NCI-H226 (cell line): ENCODE measurements around the gene RNPEPL1.

Source experiments
- DNase-seq: peaks from one replicate; pipeline ENCODE4 v3.0.0-alpha.2; 2015

The RNPEPL1 gene

DNA sequence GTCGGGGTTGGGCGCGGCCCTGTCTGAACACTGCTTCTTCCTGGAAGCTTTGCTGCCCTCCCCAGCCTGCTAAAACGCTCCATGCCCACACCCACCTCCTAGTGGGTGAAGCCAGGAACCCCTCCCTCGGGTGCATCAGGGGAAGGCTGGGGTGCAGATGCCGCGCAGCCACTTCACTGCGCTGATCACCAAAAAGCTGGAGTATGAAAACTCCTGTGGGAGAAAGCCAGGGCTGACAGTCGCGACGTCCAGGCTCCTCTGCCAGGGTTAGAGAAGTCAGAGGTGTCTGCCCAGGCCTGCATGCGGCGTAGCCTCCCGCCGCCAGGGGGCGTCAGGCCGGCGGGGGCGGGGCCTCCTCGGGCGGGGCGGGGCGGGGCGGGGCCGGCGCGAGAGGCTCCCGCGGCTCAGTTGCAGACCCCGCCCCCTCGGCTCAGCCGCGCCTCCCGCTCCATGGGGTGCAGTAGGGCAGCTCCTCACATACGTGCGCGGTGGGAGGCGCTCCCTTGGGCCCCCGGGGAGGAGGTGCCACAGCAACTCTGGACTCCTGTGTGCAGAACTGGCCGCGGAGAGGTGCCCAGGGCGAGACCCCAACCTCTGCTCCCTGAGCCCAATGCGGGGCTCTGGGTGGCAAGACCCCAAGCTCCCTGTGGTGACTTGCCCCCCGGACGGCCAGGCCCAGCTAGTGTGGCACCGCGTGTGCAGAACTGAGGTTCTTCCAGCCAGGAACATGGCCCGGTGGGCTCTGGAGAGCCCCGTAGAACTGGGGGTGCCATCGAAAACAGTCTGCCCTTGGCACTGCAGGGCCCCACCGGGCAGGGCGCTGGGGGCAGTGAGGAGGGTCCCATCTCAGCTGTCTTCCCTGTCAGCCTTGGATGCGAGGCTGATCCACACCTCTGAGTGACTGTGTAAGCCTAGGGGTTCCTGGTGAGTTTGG lies 1.8 kb upstream of the RNPEPL1 start:
- peak; percentile 89 for DNase-seq

DNA sequence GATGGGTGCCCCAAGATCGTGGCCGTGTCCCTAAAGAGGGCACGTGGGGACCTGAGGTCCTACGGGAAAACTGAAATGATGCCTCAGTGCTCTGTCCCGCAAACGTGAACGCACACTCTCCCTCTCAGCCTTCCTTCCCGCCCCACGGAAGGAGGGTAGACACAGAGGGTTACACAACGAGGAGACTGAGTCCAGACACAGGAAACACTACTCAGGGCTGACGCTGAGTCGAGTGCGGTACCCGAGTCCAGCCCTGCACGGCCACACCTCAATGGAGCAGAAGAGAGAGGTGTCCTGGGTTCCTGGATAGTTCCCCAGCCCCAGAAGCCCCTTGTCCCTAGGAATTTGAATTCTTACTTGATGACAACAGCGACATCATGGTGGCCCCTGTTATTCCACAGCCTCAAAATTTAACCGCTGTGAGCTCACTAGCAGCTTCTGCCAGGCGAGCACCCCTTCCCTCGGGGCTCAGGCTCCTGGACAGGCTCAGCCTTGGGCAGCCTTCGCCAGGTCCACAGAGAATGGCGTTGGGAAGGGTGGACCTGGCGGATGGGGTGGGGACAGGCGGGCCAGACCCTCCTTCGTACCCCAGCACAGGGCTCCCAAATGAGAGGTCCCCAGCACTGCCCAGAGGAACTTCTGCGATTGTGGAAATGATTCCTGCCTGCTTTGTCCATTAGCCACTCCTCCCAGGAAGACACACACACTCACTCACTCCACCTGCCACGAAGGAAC lies 980 bp upstream of the RNPEPL1 start:
- DNase-seq = no peak

DNA sequence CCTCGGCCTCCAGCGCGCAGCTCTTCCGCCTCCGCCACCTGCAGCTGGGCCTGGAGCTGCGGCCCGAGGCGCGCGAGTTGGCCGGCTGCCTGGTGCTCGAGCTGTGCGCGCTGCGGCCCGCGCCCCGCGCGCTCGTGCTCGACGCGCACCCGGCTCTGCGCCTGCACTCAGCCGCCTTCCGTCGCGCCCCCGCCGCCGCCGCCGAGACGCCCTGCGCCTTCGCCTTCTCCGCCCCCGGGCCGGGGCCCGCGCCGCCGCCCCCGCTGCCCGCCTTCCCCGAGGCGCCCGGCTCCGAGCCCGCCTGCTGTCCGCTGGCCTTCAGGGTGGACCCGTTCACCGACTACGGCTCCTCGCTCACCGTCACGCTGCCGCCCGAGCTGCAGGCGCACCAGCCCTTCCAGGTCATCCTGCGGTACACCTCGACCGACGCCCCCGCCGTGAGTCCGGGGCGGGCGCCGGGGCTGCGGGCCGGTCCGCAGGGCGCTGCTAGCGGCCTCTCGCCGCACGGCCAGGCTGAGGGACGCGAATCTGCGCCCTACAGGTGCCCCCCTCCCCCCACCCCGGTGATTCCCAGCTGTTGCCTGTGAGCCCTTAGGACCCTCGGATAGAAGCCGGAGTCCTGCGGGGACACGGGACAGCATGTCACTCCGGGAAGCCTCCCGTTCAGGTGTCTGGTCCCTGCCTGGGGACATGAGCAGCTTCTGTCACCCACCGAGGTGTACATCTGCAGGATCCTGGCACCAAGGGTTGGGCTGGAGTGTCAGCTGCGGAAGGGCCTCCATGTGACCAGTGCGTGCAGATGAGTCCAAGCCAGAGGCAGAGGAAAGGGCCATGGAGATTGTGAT lies 616 bp downstream of the RNPEPL1 start:
- peak; percentile 58 for DNase-seq

- DNase-seq = no peak
Observed at GRCh38 chr2:240569523-240569997, 1.3 kb downstream of the RNPEPL1 start.

DNA sequence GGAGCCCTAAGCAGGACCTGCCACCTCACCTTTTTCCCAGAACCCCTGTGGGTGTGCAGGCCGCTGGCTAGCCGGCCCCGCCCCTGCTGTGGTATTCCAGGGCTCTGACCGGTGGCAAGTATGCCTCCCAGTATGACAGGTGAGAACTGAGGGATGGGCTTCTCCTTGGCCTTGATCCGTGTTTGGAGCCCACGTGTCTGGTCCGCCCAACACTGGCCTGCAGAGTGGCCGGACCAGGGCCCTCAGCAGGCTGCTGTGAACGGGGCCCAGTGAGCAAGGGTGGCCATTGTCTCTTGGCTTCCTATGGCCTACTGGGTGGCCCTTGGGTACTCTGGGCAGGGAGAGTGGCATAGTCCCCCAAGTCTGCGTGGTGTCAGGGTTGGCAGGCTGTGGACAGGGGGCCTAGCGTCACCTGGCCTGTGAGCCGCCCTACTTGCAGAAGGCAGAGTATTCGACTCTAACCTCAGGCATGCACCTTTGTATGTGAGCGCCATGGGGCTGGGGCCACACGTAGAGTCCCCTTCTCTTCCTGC lies 1.8 kb downstream of the RNPEPL1 start:
- DNase-seq = no peak

DNA sequence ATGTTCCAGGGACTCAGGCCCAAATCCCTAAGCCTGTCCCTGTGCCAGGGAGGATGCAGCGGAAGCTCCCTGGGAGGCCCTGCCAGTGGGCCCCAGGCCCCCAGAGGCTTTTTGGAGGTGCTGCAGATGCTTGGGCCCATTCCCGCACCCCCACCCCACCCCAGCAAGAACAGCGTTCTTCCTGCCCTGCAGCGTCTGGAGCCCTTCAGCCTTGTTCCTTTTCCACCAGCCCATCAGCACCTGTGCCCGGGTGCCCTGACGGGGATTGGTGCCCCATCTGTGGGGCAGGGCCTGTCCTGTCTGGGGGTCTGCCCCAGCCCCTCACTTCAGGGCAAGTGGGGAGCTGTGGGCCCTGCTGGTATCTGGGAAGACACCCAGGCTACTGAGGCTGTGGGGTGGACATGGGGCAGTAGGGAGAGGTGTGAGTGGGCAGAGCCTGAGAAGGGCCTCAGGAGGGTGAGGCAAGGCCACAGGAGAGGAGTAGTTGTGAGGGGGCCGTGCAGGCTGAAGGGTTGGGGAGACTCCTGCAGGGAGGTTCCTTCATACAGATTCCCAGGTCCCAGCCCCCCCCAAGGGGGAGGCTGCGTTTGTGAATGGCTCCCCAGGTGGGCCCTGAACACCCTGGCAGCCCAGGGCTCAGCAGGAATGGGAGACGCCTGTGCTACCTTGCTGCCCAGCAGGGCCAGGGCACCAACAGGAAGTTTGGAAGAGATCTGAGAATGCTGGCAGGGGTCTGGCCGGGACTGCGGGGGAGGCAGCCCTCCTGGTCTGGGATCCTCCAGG lies 2.4 kb downstream of the RNPEPL1 start:
- no peak for DNase-seq

GRCh38 chr2:240571314-240571973 lies 3.2 kb downstream of the RNPEPL1 start:
- DNase-seq = no peak

DNA sequence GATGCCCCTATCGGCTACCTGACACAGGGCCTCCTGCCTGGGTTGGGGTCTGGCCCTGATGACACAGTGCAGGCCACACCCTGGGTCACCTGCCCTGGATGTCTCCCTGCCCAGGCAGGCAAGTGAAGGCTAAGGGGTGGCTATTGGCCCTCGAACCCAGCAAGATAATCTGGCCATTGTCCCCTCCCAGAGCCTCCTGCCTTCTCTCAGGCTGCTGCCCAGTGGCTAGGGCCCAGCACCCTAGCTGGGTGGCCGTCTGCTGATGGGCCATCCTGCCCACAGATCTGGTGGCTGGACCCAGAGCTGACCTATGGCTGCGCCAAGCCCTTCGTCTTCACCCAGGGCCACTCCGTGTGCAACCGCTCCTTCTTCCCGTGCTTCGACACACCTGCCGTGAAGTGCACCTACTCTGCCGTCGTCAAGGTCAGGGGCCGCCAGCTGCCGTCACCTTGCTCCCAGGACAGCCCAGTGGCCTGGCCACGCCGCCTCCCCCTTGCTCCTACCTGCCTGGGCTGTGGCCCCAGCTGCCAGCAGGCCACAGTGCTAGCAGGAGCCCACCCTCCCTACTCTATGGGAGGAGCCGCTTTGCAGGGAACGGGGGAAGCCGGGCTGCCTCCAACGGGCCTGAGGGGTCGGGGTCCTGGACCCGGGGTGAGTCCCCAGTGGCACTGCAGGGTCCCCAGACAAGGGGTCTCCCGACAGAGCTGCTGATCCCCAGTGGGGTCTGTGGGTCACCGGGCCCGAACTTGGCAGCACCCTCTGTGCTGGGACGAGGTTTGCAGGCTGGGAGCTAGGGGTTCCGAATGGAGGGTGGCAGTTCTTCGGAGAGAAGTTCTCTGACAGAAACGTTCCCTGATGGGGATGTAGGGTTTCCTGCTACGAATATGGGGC lies 4.1 kb downstream of the RNPEPL1 start:
- DNase-seq = no peak

DNA sequence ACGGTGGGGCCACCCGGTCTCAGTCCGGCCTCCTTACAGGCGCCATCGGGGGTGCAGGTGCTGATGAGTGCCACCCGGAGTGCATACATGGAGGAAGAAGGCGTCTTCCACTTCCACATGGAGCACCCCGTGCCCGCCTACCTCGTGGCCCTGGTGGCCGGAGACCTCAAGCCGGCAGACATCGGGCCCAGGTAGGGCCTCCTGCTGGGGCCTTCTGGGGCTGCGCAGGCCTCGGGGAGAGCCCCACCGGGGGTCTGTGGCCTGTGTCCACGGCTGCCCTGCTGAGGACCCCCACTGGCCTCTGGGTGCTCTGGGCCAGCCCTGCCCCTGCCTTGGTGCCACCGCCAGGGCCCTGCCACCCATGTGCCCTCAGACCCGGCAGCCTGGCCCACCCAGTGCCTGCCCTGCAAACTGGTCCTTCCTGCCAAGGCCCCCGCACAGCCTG lies 4.8 kb downstream of the RNPEPL1 start:
- DNase-seq = no peak

DNA sequence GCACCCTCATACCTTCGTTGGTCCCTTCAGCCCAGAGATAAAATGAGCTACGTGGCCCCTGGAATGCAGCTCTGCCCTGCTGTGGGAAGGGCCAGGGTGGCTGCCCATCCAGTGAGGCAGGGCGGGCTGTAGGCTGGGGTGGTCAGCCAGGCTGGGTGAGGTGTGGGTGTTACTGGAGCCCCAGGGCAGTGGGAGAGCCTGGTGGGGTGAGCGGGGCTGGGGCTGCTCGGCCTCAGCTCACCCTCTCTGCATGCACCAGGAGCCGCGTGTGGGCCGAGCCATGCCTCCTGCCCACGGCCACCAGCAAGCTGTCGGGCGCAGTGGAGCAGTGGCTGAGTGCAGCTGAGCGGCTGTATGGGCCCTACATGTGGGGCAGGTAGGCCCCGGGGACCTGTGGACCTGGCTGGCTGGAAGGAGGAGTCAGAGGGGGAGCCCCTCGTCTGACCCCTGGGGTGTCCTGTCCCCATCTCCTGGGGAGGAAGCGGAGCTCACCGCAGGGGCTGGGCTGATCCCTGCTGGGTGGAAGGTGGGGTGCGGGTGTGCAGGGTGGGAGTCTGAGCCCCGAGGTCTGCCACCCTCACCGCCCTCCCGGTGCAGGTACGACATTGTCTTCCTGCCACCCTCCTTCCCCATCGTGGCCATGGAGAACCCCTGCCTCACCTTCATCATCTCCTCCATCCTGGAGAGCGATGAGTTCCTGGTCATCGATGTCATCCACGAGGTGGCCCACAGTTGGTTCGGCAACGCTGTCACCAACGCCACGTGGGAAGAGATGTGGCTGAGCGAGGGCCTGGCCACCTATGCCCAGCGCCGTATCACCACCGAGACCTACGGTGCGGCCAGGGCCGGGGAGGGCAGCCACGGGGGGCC lies 5.5 kb downstream of the RNPEPL1 start:
- no peak for DNase-seq

- DNase-seq = no peak
Observed at GRCh38 chr2:240574386-240575100, 6.3 kb downstream of the RNPEPL1 start.

DNA sequence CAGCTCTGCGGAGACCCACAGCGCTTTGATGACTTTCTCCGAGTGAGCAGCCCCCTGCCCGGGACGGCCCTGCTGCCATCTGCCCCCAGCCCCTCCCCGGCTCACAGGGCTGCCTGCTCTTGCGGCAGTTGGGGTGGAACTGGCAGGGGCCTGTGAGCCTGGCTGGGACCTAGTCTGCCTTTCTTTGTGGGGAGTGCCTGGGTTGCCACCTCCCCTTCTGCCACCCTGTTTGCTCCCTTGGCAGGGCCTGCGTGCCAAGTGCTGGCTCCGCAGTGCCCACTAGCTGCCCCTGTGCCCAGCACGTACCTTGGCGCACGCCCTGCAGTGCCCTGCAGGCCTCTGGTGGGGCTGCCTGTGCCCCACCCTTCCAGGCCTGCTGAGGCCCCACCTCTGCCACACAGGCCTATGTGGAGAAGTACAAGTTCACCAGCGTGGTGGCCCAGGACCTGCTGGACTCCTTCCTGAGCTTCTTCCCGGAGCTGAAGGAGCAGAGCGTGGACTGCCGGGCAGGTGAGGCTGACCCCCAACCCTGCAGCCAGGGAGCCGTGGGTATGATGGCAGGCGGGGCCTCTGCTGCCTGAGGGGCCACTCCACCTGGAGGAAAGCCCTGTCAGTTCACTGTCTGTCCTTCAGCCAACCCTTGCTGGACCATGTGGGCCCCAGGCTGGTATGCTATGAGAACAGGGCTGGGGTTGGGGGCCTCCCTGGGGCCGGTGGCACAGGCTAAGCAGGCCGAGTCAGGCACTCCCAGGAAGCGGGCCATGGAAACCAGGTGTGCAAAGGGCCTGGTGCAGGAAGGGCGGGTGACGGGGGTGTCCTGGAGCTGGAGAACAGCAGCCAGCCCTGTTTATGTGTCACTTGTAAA lies 7.0 kb downstream of the RNPEPL1 start:
- no peak for DNase-seq

DNA sequence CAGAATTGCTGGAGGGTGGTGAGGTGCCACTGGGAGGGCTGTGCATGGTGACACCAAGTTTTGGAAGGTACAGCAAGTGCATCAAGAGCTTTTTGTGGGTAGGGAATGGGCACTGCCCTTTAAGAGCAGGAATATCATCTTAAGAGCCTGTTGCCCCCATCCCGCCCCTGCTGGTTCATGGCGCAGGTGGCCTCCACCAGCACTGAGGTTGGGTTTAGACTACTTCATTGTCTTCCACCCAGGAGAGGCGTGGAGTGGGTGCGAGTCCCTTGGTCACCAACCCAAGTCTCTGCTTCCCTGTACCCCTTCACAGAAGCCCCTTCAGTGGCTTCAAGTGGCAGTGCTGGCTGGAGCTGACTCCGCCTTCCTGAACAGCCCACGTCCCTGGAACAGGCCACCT lies 7.8 kb downstream of the RNPEPL1 start:
- no peak for DNase-seq

- DNase-seq = no peak
Observed at GRCh38 chr2:240576436-240577205, 8.3 kb downstream of the RNPEPL1 start.

DNA sequence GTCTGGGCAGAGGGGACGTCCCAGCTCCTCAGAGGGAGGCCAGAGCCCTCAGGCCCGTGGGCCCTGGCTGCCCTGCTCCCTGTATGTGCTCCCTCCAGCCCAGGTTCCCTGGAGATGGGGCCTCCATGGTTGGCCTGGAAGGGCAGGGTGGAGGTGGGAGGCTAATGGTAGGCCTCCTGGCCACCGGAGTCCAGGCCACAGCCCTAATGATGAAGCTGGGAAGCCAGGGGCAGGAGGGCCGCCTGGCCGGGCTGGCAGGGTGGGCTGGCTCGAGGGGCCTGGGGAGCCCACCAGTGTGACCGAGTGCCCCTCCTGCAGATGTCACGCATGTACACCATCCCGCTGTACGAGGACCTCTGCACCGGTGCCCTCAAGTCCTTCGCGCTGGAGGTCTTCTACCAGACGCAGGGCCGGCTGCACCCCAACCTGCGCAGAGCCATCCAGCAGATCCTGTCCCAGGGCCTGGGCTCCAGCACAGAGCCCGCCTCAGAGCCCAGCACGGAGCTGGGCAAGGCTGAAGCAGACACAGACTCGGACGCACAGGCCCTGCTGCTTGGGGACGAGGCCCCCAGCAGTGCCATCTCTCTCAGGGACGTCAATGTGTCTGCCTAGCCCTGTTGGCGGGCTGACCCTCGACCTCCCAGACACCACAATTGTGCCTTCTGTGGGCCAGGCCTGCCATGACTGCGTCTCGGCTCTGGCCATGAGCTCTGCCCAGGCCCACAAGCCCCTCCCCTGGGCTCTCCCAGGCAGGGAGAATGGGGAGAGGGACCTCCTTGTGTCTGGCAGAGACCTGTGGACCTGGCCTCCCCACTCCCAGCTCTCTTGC lies 9.2 kb downstream of the RNPEPL1 start:
- DNase-seq = no peak

GRCh38 chr2:240578110-240578450 lies 9.8 kb downstream of the RNPEPL1 start:
- DNase-seq = no peak
